Activated CD4-positive, alpha-beta memory T cell treated with anti-CD3 and anti-CD28 coated beads for 36 hours (primary cell): ENCODE data around the gene DNAH12. TPM values are rescaled to one million over a fixed set of nuclear protein-coding genes. Genes with fewer than 3 reads are reported as not detected.

Experiments
- CTCF ChIA-PET: fragments of 350-600 bp; sonication (Branson Sonifier 250); formaldehyde crosslinking; loops from one replicate; lab custom pipeline; 2021; ENCODE audit warnings: antibody characterized with exemption, inconsistent platforms; lab: Charles Lee
- POLR2A ChIA-PET: fragments of 350-600 bp; sonication (Branson Sonifier 250); formaldehyde crosslinking; loops from one replicate; lab custom pipeline; 2021; ENCODE audit warnings: antibody characterized with exemption; lab: Charles Lee
- DNase-seq: peaks from one replicate; pipeline ENCODE4 v3.0.0-alpha.2; 2020
- H3K27ac Mint-ChIP-seq: one replicate; pipeline ENCODE4 v1.8.0; 2021; ENCODE audit warnings: mixed read lengths
- H3K27me3 Mint-ChIP-seq: one replicate; pipeline ENCODE4 v1.8.0; 2021; ENCODE audit warnings: mixed read lengths
- H3K36me3 Mint-ChIP-seq: one replicate; pipeline ENCODE4 v1.8.0; 2021; ENCODE audit warnings: mixed read lengths
- H3K4me1 Mint-ChIP-seq: one replicate; pipeline ENCODE4 v1.8.0; 2021; ENCODE audit warnings: low read depth, mixed read lengths
- H3K4me3 Mint-ChIP-seq: one replicate; pipeline ENCODE4 v1.8.0; 2021; ENCODE audit warnings: mild to moderate bottlenecking, mixed read lengths
- H3K9me3 Mint-ChIP-seq: one replicate; pipeline ENCODE4 v1.8.0; 2021; ENCODE audit warnings: mixed read lengths
- intact Hi-C: fragments of 100-400 bp; cut with micrococcal nuclease; formaldehyde crosslinking; loops from one replicate; pipeline ENCODE4 v1.15.1; 2023
- total RNA-seq, 2 experiments: library from RNA; stranded (reverse); gene quantifications; one replicate each; pipeline ENCODE4 v1.2.3, GENCODE V29; 2021

DNAH12 gene
- total RNA-seq, 2 experiments from 2014 or later: 0.14 TPM; not detected in 1

GRCh38 chr3:57261119-57261518, 283.0 kb downstream of the DNAH12 start:
- Mint-ChIP-seq H3K4me3 (no peak overlapping the region), H3K4me1 (no peaks in the 10 kb centered on the region), H3K9me3 (peaks cover 9% of the 10 kb centered on the region), H3K27me3 (no peaks in the 10 kb centered on the region), H3K36me3 (peaks cover 64% of the 10 kb centered on the region), H3K27ac (no peak overlapping the region)
- intact Hi-C loops: no loop called here
- ChIA-PET CTCF (no interaction called here), POLR2A (no interaction called here)
- DNase-seq: no peak

- intact Hi-C loops: no loop called here
- H3K4me3 Mint-ChIP-seq: no peak overlapping the region
- CTCF ChIA-PET: no interaction called here
- POLR2A ChIA-PET: no interaction called here
- peaks cover 35% of the 10 kb centered on the region for H3K36me3 Mint-ChIP-seq
- no peak overlapping the region for H3K27ac Mint-ChIP-seq
- DNase-seq: no peak
- H3K9me3 Mint-ChIP-seq: no peaks in the 10 kb centered on the region
- no peaks in the 10 kb centered on the region for H3K4me1 Mint-ChIP-seq
- no peaks in the 10 kb centered on the region for H3K27me3 Mint-ChIP-seq
These were observed 286.5 kb downstream of the DNAH12 start for GRCh38 chr3:57257678-57258077.

DNA sequence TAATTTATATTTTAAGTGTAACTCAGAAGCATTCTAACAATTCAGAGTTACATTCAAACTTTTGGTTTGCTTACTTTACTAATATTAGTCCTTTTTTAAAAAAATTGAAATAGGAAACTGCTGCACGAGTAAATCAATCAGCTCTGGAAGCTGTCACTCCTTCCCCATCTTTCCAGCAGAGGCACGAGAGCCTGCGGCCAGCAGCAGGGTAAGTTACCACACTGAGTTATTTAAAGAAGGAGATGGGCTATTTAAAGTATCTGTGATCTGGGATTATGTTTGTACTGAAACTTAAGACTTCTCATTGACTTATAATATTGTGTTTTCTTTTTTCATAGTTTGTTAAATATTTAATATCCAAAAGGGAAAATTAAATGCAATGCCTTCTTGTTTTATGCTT, 287.3 kb downstream of the DNAH12 start:
- H3K36me3 Mint-ChIP-seq: peaks cover 32% of the 10 kb centered on the region
- no peak overlapping the region for H3K27ac Mint-ChIP-seq
- CTCF ChIA-PET: no interaction called here
- H3K9me3 Mint-ChIP-seq: no peaks in the 10 kb centered on the region
- no peak for DNase-seq
- no peak overlapping the region for H3K4me3 Mint-ChIP-seq
- POLR2A ChIA-PET: no interaction called here
- intact Hi-C loops: no loop called here
- no peaks in the 10 kb centered on the region for H3K27me3 Mint-ChIP-seq
- H3K4me1 Mint-ChIP-seq: no peaks in the 10 kb centered on the region

- Mint-ChIP-seq H3K4me1 (no peaks in the 10 kb centered on the region), H3K27ac (no peak overlapping the region), H3K36me3 (peaks cover 17% of the 10 kb centered on the region), H3K4me3 (no peak overlapping the region), H3K27me3 (no peaks in the 10 kb centered on the region), H3K9me3 (no peaks in the 10 kb centered on the region)
- POLR2A ChIA-PET: no interaction called here
- DNase-seq: no peak
- CTCF ChIA-PET: no interaction called here
- intact Hi-C loops: no loop called here
These were observed 291.7 kb downstream of the DNAH12 start for GRCh38 chr3:57252404-57252803.

- no peak for DNase-seq
- H3K36me3 Mint-ChIP-seq: peaks cover 26% of the 10 kb centered on the region
- intact Hi-C loops: no loop called here
- no peaks in the 10 kb centered on the region for H3K9me3 Mint-ChIP-seq
- no peaks in the 10 kb centered on the region for H3K4me1 Mint-ChIP-seq
- no peaks in the 10 kb centered on the region for H3K27me3 Mint-ChIP-seq
- CTCF ChIA-PET: no interaction called here
- no peak overlapping the region for H3K27ac Mint-ChIP-seq
- POLR2A ChIA-PET: interaction anchor here (0.6 kb wide), 1 partner anchor 36 kb away, joined by 3 read pairs; no protein-coding TSS in a partner anchor
- no peak overlapping the region for H3K4me3 Mint-ChIP-seq
These were observed 299.2 kb downstream of the DNAH12 start for GRCh38 chr3:57244946-57245345.

Other genes starting within 250 kb of the DNAH12 start
- gene PDE12, start 11.9 kb upstream of the DNAH12 start, total RNA-seq: 10 to 100 TPM; 20.7 to 21.9 TPM
- gene ARF4, start 53.0 kb upstream of the DNAH12 start, total RNA-seq: 10 to 100 TPM; 66.6 to 68.8 TPM
- 10 to 100 TPM; 13.0 to 16.0 TPM for gene DENND6A, start 148.7 kb upstream of the DNAH12 start, total RNA-seq
- gene SLMAP, start 212.0 kb upstream of the DNAH12 start, total RNA-seq: 10 to 100 TPM; 42.5 to 43.9 TPM